GM12872 (cell line): ENCODE data around the gene PTGIS.

Experiments used
- CTCF ChIP-seq: IDR thresholded peaks from 3 replicates; pipeline ENCODE4 v1.5.1; 2011; ENCODE audit warnings: low read depth, mild to moderate bottlenecking, low read length, moderate library complexity; ENCODE audit not compliant: insufficient read depth

Gene PTGIS

GRCh38 chr20:49591217-49591865 lies 23.4 kb upstream of the PTGIS start:
- no peak for TF ChIP-seq CTCF

GRCh38 chr20:49590163-49591017 lies 22.5 kb upstream of the PTGIS start:
- TF ChIP-seq CTCF = no peak

GRCh38 chr20:49589747-49590146 lies 21.8 kb upstream of the PTGIS start:
- no peak for TF ChIP-seq CTCF

- no peak for TF ChIP-seq CTCF
Observed at GRCh38 chr20:49587111-49587570, 19.2 kb upstream of the PTGIS start.

GRCh38 chr20:49585585-49586245 lies 17.8 kb upstream of the PTGIS start:
- TF ChIP-seq CTCF = no peak

GRCh38 chr20:49584418-49585382 lies 16.8 kb upstream of the PTGIS start:
- TF ChIP-seq CTCF = no peak
